T-helper 1 cell treated with Interleukin-12 subunit alpha and Interleukin-12 subunit beta and Interleukin-4 antibody, amounts not matched to agents 30 ng/mL and 1 ng/mL, for 36 hours (primary cell): ENCODE results near the gene CHMP5. TPM values are rescaled to one million over a fixed set of nuclear protein-coding genes. Genes with fewer than 3 reads are reported as not detected.

Experiments used
- intact Hi-C: fragments of 100-400 bp; cut with micrococcal nuclease; formaldehyde crosslinking; loops from one replicate; pipeline ENCODE4 v1.15.1; 2024
- total RNA-seq: library from RNA; stranded (reverse); gene quantifications from 2 replicates; pipeline ENCODE4 v1.2.3, GENCODE V29; 2022

CHMP5 gene
- total RNA-seq, 1 donor from 2014 or later: 84.2 TPM

DNA sequence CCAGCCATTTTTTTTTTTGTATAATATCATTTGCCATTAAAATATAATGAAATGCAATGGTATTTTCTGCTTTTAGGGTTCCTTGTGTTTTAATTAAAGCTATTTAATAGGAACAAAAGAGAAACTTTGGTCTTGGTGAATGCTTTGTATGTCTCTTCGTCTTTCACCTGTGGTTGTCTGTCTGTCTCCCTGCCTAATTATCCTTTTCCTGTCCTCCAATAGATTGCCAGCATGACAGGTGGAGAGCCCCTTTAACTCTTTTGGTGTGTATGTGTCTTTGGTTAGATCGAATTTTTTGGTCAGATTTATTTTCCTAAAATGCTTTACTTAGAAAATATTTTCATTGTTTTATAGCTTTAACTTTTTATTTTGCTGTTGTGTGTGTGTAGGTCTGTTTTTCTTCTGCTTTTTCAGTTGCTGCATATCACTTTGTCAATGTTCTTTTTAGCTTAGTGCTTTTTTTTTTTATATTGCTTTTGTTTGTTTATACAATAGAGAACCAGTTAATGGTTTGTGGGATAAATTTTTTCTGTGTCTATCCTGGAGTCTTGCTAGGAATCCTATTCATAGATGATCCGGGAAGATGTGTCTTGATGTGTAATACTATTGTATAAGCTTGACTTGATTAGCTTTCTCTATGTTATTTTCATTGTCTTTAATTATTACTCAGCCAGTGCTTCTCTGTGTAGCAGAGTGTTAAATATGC, 8.6 kb downstream of the CHMP5 start:
- intact Hi-C loops: no loop called here

DNA sequence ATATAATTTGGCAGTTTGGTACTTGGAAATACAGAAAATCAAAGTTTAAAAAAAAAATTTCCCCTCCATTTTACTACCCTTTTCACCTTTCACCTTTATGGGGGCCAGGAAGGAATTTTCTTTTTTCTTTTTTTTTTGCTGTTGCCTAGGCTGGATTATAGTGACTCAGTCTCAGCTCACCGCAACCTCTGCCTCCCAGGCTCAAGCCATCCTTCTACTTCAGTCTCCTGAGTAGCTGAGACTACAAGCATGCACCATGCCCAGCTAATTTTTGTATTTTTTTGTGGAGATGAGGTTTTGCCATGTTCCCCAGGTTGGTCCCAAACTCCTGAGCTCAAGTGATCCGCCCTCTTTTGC, 9.1 kb downstream of the CHMP5 start:
- intact Hi-C loops: no loop called here

DNA sequence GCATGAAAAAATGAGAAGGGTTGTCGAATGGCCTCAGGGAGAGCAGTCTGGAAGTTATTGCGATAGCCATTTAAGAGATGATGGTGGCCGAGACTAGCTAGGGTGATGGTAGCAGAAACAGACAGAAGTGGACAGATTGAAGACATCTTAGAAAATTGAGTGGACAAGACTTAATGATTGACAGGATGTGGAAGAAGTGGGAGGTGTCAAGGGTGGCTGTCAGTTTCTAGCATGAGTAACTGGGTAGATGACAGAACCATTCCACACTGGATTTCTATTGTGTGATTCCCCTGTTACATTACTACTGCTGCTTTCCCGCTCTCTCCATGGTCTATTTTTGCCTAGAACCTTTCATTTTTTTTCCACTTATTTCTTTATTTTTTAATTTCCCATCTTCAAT, 12.6 kb downstream of the CHMP5 start:
- intact Hi-C loops: no loop called here

DNA sequence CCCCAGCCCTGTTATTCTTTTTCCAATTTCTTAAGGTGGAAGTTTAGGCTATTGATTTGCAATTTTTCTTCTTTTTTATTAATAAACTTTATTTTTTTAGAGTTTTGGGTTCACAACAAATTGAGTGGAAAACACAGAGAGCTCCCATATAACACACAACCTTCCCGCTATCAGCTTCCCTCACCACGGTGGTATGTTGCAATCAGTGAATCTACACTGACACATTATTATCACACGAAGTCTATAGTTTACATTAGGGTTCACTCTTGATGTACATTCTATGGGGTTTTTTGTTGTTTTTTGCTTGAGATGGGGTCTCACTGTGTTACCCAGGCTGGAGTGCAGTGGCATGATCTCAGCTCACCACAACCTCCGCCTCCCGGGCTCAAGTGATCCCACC, 20.7 kb downstream of the CHMP5 start:
- intact Hi-C loops: no loop called here

DNA sequence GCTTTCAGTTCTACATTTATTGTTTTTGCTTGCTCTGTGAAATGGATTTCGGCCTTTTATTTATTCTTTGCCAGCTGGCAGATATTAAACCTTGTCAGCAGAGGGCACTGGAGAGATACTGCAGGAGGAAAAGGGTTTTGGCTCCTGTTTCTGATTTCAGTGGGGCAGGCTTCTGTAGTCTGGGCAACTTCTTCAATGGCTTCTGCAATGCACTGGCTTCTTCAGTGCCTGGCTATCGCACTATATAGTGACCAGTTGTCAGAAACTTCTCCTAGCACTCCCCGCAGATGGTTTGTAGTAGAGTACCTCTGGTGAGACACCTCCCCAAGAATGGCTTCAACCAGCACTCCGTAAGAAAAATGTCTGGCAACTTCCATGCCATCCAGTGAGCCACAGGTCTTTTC, 22.2 kb downstream of the CHMP5 start:
- intact Hi-C loops: loop anchor here (1.0 kb wide), 3 partner anchors 10 to 206 kb away; no protein-coding TSS in a partner anchor

DNA sequence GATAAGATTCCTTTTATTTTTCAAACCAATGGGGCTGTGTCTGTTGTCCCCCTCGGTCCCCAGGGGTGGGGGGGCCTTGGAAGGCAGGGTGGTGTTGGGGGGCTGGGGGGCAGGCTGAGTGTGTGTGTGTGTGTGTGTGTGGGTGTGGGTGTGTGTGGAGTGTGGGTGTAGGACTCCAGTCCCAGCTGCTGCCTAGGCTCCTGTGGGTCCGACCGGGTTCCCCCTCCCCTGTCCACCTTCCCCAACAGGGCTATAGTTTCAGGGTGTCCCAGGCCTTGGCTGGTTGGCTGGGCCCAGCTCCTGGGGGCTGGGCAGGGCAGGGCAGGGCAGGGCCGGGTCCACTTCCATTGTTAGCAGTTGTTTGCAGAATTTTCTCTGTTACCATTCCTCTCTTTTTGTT, 23.4 kb downstream of the CHMP5 start:
- intact Hi-C loops: no loop called here

- intact Hi-C loops: no loop called here
Observed at GRCh38 chr9:33288828-33289483, 24.1 kb downstream of the CHMP5 start.

DNA sequence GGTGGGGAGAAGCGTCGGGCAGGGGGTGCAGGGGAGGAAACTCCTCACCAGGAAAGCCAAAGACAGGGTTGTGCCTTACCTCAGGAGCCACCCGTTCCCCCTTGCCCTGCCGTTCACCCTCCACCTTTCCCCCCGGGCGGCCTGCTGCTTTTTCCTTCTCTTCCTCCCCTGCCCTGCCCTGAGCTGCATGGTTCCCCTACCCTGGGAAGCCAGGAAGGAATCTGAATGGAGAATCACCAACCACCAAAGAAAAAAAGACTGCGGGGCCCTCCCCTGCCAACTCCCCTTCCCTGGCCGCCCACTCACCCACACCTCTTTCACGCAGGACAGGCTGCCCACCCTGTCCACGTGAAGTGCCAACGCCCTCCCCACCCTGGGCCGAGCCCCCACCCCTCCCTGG, 24.6 kb downstream of the CHMP5 start:
- intact Hi-C loops: no loop called here

GRCh38 chr9:33289936-33290246, 25.0 kb downstream of the CHMP5 start:
- intact Hi-C loops: loop anchor here (1.0 to 10.0 kb wide), 15 partner anchors 16 to 887 kb away; partner anchors contain the start of genes APTX, B4GALT1, BAG1 and DCAF12

- intact Hi-C loops: loop anchor here (1.0 to 10.0 kb wide), 15 partner anchors 16 to 887 kb away; partner anchors contain the start of genes APTX, B4GALT1, BAG1 and DCAF12
Observed at GRCh38 chr9:33290247-33291030, 25.6 kb downstream of the CHMP5 start, which contains the start of gene NFX1. Gene NFX1, plus strand, starts transcription at chr9:33290516. Its CDS starts 57 bp downstream, at chr9:33290573.

DNA sequence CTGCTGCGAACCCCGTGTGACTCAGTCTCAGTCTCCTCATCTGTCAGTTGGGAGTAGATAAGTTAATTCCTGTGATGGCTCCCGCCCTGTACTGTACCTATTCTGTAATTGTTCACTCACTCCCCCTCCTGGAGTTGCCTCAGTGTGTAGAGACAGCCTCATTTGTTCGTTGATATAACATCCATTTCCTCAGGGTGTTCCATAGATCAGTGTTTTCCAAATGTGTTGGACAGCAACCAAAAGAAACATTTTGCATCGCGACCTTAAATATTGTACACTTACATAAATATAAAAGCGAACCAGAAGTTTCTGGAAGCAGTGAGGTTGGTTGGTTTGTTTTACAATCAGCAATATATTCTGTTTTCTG, 26.2 kb downstream of the CHMP5 start:
- intact Hi-C loops: loop anchor here (2.0 to 10.0 kb wide), 3 partner anchors 132 to 886 kb away; partner anchors contain the start of genes DCAF12 and UBAP1

DNA sequence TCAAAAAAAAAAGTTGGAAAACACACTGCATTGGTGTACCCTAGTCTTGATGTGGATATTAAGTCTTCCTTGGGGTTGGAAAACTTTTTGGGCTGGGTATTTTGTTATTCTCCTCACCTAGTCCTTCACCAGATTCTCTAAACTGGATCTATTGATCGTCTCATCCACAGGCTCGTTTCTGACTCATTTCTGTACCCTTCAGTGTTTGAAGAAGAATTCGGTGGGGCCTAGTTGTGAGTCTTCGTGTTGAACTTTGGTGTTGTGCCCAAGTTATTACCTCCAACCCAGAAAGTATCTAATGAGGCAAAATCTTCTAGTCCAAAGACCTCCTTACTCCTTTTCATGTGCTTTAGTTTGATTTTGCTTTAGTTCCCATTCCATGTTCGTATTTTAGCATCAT, 27.1 kb downstream of the CHMP5 start:
- intact Hi-C loops: loop anchor here (2.0 to 10.0 kb wide), 3 partner anchors 133 to 885 kb away; partner anchors contain the start of genes DCAF12 and UBAP1

GRCh38 chr9:33293782-33294181, 28.9 kb downstream of the CHMP5 start:
- intact Hi-C loops: loop anchor here (5.0 to 10.0 kb wide), 2 partner anchors 831 to 884 kb away; partner anchors contain the start of genes DCAF12 and UBAP1

GRCh38 chr9:33294670-33295432, 30.0 kb downstream of the CHMP5 start:
- intact Hi-C loops: loop anchor here (5.0 to 10.0 kb wide), 2 partner anchors 830 to 882 kb away; partner anchors contain the start of genes DCAF12 and UBAP1

GRCh38 chr9:33295571-33295970, 30.7 kb downstream of the CHMP5 start:
- intact Hi-C loops: loop anchor here (10.0 kb wide), 1 partner anchor 829 kb away; the partner anchor contains the start of gene DCAF12

DNA sequence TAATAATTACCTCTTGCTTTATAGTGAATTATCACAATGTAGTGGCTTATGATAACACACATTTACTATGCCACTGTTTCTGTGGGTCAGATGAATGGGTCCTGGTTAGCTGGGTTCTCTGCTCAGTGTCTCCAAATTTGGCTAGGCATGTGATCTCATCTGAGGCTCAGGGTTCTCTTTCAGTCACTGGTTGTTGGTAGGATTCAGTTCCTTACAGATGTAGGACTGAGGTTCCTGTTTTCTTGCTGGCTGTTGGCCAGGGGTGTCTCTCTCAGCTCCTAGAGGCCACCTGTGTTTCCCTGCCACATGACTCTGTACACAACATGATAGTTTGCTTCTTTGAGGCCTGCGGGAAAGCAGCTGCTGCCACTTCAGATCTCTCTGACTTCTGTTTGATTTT, 32.6 kb downstream of the CHMP5 start:
- intact Hi-C loops: loop anchor here (1.0 to 10.0 kb wide), 2 partner anchors 10 to 827 kb away; partner anchors contain the start of gene DCAF12

GRCh38 chr9:33300546-33300945, 35.7 kb downstream of the CHMP5 start:
- intact Hi-C loops: loop anchor here (10.0 kb wide), 1 partner anchor 1774 kb away; the partner anchor contains the start of genes FANCG and VCP

DNA sequence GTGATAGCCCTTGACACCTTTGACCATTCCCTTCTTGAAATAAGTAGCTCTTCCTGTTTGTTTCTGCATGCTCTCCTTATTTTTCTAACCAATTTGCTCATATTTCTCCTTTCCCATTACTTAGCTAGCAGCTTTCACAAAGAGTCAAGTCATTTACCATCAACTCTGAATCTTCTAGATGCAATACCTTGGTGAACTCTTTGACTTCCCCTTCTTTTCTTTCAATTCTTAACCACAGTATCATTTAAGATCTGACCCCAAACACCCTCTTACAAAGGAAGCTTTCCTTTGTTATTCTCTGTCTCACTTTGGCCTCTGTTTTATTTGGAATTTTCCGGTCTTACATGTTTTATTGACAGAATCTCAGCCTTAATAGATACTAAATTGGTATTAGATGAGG, 39.5 kb downstream of the CHMP5 start:
- intact Hi-C loops: loop anchor here (10.0 kb wide), 1 partner anchor 1770 kb away; the partner anchor contains the start of genes FANCG and VCP

- intact Hi-C loops: loop anchor here (1.0 to 10.0 kb wide), 5 partner anchors 12 to 1769 kb away; partner anchors contain the start of genes BAG1, FANCG, NFX1 and VCP
Observed at GRCh38 chr9:33306037-33306436, 41.2 kb downstream of the CHMP5 start.

- intact Hi-C loops: loop anchor here (10.0 kb wide), 1 partner anchor 1768 kb away; the partner anchor contains the start of genes FANCG and VCP
Observed at GRCh38 chr9:33307067-33307466, 42.2 kb downstream of the CHMP5 start.
